ENCODE results near the gene MARS1.
"Not testable (repeated sequence)": the region's sequence is repeated elsewhere in the genome, so short reads cannot be mapped to it uniquely, and the experiment has no call there.

Gene MARS1

GRCh38 chr12:57487597-57488401 lies at the start of gene MARS1:
Gene MARS1 (plus strand): TSS chr12:57488068. CDS start chr12:57488091, 23 bp downstream.
- DNase-seq, result peak; percentile 96

- no peak for DNase-seq
Measured at GRCh38 chr12:57438400-57438799, 49.5 kb upstream of the MARS1 start.

GRCh38 chr12:57439762-57440266 lies 48.1 kb upstream of the MARS1 start:
- no peak for DNase-seq

- not testable (repeated sequence) for DNase-seq
Measured at GRCh38 chr12:57441393-57441792, 46.5 kb upstream of the MARS1 start.

- DNase-seq, result no peak
Measured at GRCh38 chr12:57441846-57442427, 45.9 kb upstream of the MARS1 start.

- DNase-seq, result not testable (repeated sequence)
Measured at GRCh38 chr12:57444337-57444736, 43.5 kb upstream of the MARS1 start.

- DNase-seq, result no peak
Measured at GRCh38 chr12:57444744-57445143, 43.1 kb upstream of the MARS1 start.

- DNase-seq, result no peak
Measured at GRCh38 chr12:57446292-57446960, 41.4 kb upstream of the MARS1 start.

- no peak for DNase-seq
Measured at GRCh38 chr12:57448669-57449068, 39.2 kb upstream of the MARS1 start.

GRCh38 chr12:57449375-57449774 lies 38.5 kb upstream of the MARS1 start:
- no peak for DNase-seq

GRCh38 chr12:57450057-57450456 lies 37.8 kb upstream of the MARS1 start:
- no peak for DNase-seq

GRCh38 chr12:57451233-57451778 lies 36.6 kb upstream of the MARS1 start:
- DNase-seq, result no peak

GRCh38 chr12:57452181-57452936 lies 35.5 kb upstream of the MARS1 start:
- DNase-seq, result no peak

- peak; percentile 40 for DNase-seq
Measured at GRCh38 chr12:57452937-57453509, 34.8 kb upstream of the MARS1 start.

- no peak for DNase-seq
Measured at GRCh38 chr12:57454213-57454565, 33.7 kb upstream of the MARS1 start.

GRCh38 chr12:57454566-57455373 lies 33.1 kb upstream of the MARS1 start, which contains the start of gene INHBE:
Gene INHBE (plus strand): TSS chr12:57455307. CDS start chr12:57455537, 230 bp downstream.
- peak; percentile 83 for DNase-seq

- peak; percentile 75 for DNase-seq
Measured at GRCh38 chr12:57455374-57456144, 32.3 kb upstream of the MARS1 start.

GRCh38 chr12:57456145-57456700 lies 31.6 kb upstream of the MARS1 start:
- DNase-seq, result peak; percentile 47

GRCh38 chr12:57456737-57457490 lies 31.0 kb upstream of the MARS1 start:
- DNase-seq, result no peak

Measured in NCI-H510A (cell line).